OCI-LY1 (cell line): ENCODE measurements around the gene ACTC1.

Source experiments
- H2AFZ ChIP-seq: fragments of 200-600 bp; sonication (generic), shearing (Covaris generic); 2 replicates; pipeline ENCODE4 v1.6.0; 2014; ENCODE audit warnings: antibody characterized with exemption, mild to moderate bottlenecking, low read length
- H3F3A ChIP-seq: fragments of 200-600 bp; sonication (generic), shearing (Covaris generic); 2 replicates; pipeline ENCODE4 v1.6.0; 2014; ENCODE audit warnings: mild to moderate bottlenecking, antibody characterized with exemption, low read length, moderate library complexity; ENCODE audit not compliant: insufficient read depth
- H3K27ac ChIP-seq: fragments of 200-600 bp; sonication (generic); 2 replicates; pipeline ENCODE4 v1.5.1; 2014; ENCODE audit warnings: low read length, mixed run types, mild to moderate bottlenecking, low read depth; ENCODE audit not compliant: poor library complexity, severe bottlenecking
- H3K27me3 ChIP-seq: fragments of 200-600 bp; sonication (generic); 2 replicates; pipeline ENCODE4 v1.6.0; 2014; ENCODE audit warnings: antibody characterized with exemption, mild to moderate bottlenecking, low read length, moderate library complexity; ENCODE audit not compliant: insufficient read depth
- H3K36me3 ChIP-seq: fragments of 200-600 bp; sonication (generic); 2 replicates; pipeline ENCODE4 v1.6.1; 2014; ENCODE audit warnings: mild to moderate bottlenecking, antibody characterized with exemption, low read length, moderate library complexity, mixed read lengths; ENCODE audit not compliant: insufficient read depth
- H3K4me1 ChIP-seq: fragments of 200-600 bp; sonication (generic); 2 replicates; pipeline ENCODE4 v1.5.1; 2014; ENCODE audit warnings: mild to moderate bottlenecking, low read length, moderate library complexity; ENCODE audit not compliant: insufficient read depth, severe bottlenecking
- H3K4me2 ChIP-seq: fragments of 200-600 bp; sonication (generic), shearing (Covaris generic); 2 replicates; pipeline ENCODE4 v1.6.1; 2014; ENCODE audit warnings: low read length
- H3K4me3 ChIP-seq: fragments of 200-600 bp; sonication (generic); 2 replicates; pipeline ENCODE4 v1.5.1; 2014; ENCODE audit warnings: low read length, low read depth, mild to moderate bottlenecking, mixed read lengths; ENCODE audit not compliant: poor library complexity, severe bottlenecking
- H3K79me2 ChIP-seq: fragments of 200-600 bp; shearing (Covaris generic); 2 replicates; pipeline ENCODE4 v1.6.1; 2016; ENCODE audit warnings: mixed run types, low read length, mixed read lengths; ENCODE audit not compliant: insufficient read depth
- H3K9ac ChIP-seq: fragments of 200-600 bp; sonication (generic), shearing (Covaris generic); 2 replicates; pipeline ENCODE4 v1.6.1; 2014; ENCODE audit warnings: mild to moderate bottlenecking, low read length, mixed read lengths
- H3K9me2 ChIP-seq: fragments of 200-600 bp; sonication (generic), shearing (Covaris generic); 2 replicates; pipeline ENCODE4 v1.6.1; 2014; ENCODE audit warnings: low read depth, mild to moderate bottlenecking, low read length, mixed read lengths
- H3K9me3 ChIP-seq: fragments of 200-600 bp; shearing (Covaris generic); 2 replicates; pipeline ENCODE4 v1.6.1; 2014; ENCODE audit warnings: low read length, mixed read lengths
- H4K20me1 ChIP-seq: fragments of 200-600 bp; sonication (generic), shearing (Covaris generic); 2 replicates; pipeline ENCODE4 v1.6.0; 2016; ENCODE audit warnings: mild to moderate bottlenecking, low read length; ENCODE audit not compliant: insufficient read depth
- CTCF ChIP-seq: fragments of 200-600 bp; sonication (generic), shearing (Covaris generic); IDR thresholded peaks from 2 replicates; pipeline ENCODE4 v1.5.1; 2017; ENCODE audit warnings: mild to moderate bottlenecking, antibody characterized with exemption, low read length, moderate library complexity, mixed read lengths
- EZH2 ChIP-seq: fragments of 200-600 bp; sonication (generic), shearing (Covaris generic); IDR thresholded peaks from 2 replicates; pipeline ENCODE4 v1.8.0; 2017; ENCODE audit warnings: borderline replicate concordance, mixed run types, mild to moderate bottlenecking, antibody characterized with exemption, low read length, moderate library complexity, mixed read lengths

ACTC1 gene

GRCh38 chr15:34782901-34783300 lies 12.4 kb downstream of the ACTC1 start:
- Histone ChIP-seq H3K9ac (no peak overlapping the region), H3K4me2 (no peak overlapping the region), H3F3A (no peaks in the 10 kb centered on the region), H2AFZ (no peak overlapping the region), H3K79me2 (no peaks in the 10 kb centered on the region), H3K9me2 (no peaks in the 10 kb centered on the region), H4K20me1 (no peaks in the 10 kb centered on the region), H3K9me3 (no peaks in the 10 kb centered on the region), H3K4me1 (no peaks in the 10 kb centered on the region), H3K27me3 (no peaks in the 10 kb centered on the region), H3K36me3 (no peaks in the 10 kb centered on the region), H3K27ac (no peak overlapping the region), H3K4me3 (no peak overlapping the region)
- TF ChIP-seq CTCF = no peak
- no peak for TF ChIP-seq EZH2

GRCh38 chr15:34780725-34781124 lies 14.6 kb downstream of the ACTC1 start:
- no peaks in the 10 kb centered on the region for H4K20me1 ChIP-seq
- no peak overlapping the region for H3K27ac ChIP-seq
- no peaks in the 10 kb centered on the region for H3K9me2 ChIP-seq
- no peaks in the 10 kb centered on the region for H3K4me1 ChIP-seq
- H3F3A ChIP-seq = no peaks in the 10 kb centered on the region
- H3K9me3 ChIP-seq = no peaks in the 10 kb centered on the region
- TF ChIP-seq EZH2 = no peak
- no peak for TF ChIP-seq CTCF
- no peaks in the 10 kb centered on the region for H3K27me3 ChIP-seq
- H3K9ac ChIP-seq = no peak overlapping the region
- H3K36me3 ChIP-seq = no peaks in the 10 kb centered on the region
- no peak overlapping the region for H3K4me2 ChIP-seq
- no peak overlapping the region for H2AFZ ChIP-seq
- H3K4me3 ChIP-seq = no peak overlapping the region
- H3K79me2 ChIP-seq = no peaks in the 10 kb centered on the region

- Histone ChIP-seq H3K79me2 (no peaks in the 10 kb centered on the region), H3K4me2 (no peak overlapping the region), H3K27me3 (no peaks in the 10 kb centered on the region), H3K36me3 (no peaks in the 10 kb centered on the region), H3K27ac (no peak overlapping the region), H2AFZ (no peak overlapping the region), H3F3A (no peaks in the 10 kb centered on the region), H3K4me1 (no peaks in the 10 kb centered on the region), H3K4me3 (no peak overlapping the region), H3K9ac (no peak overlapping the region), H3K9me2 (no peaks in the 10 kb centered on the region), H4K20me1 (no peaks in the 10 kb centered on the region), H3K9me3 (no peaks in the 10 kb centered on the region)
- no peak for TF ChIP-seq CTCF
- TF ChIP-seq EZH2 = no peak
These were observed 18.7 kb downstream of the ACTC1 start for GRCh38 chr15:34776606-34777105.
